ENCODE measurements around the gene SAMD8. TPM values are rescaled to one million over a fixed set of nuclear protein-coding genes. Genes with fewer than 3 reads are reported as not detected.
"Not testable (repeated sequence)": the region's sequence is repeated elsewhere in the genome, so short reads cannot be mapped to it uniquely, and the experiment has no call there.

The SAMD8 gene
- total RNA-seq, 1 experiment from 2014 or later: 32.0 TPM

GRCh38 chr10:75188522-75188921, 77.1 kb downstream of the SAMD8 start:
- H3K27me3 ChIP-seq (ENCODE audit: control insufficient read depth, insufficient read depth, low read length); H3K36me3 ChIP-seq (ENCODE audit: control insufficient read depth, insufficient read depth, low read length); DNase-seq (ENCODE audit: low read depth, low spot score); in situ Hi-C loops (cut with HindIII; ENCODE audit: low pct_unique_long_range_greater_than_20kb, low sequenced_read_pairs); BruUV-seq (replicated peaks); H3K4me1 ChIP-seq (ENCODE audit: control insufficient read depth, insufficient read depth, low read length); H3K9me3 ChIP-seq (ENCODE audit: control insufficient read depth, insufficient read depth, low read depth, low read length); H3K27ac ChIP-seq (ENCODE audit: low read length); H3K4me3 ChIP-seq (ENCODE audit: low read depth in 2 of 2, low read length in 2 of 2); POLR2A ChIA-PET; ATAC-seq: not testable (repeated sequence)
- CTCF ChIA-PET: interaction anchor here (0.8 to 1.8 kb wide), 4 partner anchors 9 to 43 kb away, joined by 3 to 11 read pairs (median 6); no protein-coding TSS in a partner anchor
- intact Hi-C loops (cut with micrococcal nuclease; ENCODE audit: unreplicated experiment): loop anchor here (2.0 kb wide), 1 partner anchor 42 kb away; no protein-coding TSS in a partner anchor

- CTCF ChIA-PET: interaction anchor here (0.5 kb wide), 1 partner anchor 10 kb away, joined by 3 read pairs; no protein-coding TSS in a partner anchor
- TF ChIP-seq SIN3A (IDR thresholded peaks at IDR 0.05; ENCODE audit: borderline replicate concordance, insufficient read depth, low read depth, low read length) (no peak), POLR2AphosphoS5 (IDR thresholded peaks at IDR 0.05; ENCODE audit: low read depth, low read length) (no peak), TCF7L2 (IDR thresholded peaks at IDR 0.05; ENCODE audit: low read depth, low read length) (no peak), REST (IDR thresholded peaks at IDR 0.05; ENCODE audit: insufficient read depth in 1 of 2, low read depth in 2 of 2, low read length in 1 of 2) (no peak)
- TF ChIP-seq, protein P1, sequence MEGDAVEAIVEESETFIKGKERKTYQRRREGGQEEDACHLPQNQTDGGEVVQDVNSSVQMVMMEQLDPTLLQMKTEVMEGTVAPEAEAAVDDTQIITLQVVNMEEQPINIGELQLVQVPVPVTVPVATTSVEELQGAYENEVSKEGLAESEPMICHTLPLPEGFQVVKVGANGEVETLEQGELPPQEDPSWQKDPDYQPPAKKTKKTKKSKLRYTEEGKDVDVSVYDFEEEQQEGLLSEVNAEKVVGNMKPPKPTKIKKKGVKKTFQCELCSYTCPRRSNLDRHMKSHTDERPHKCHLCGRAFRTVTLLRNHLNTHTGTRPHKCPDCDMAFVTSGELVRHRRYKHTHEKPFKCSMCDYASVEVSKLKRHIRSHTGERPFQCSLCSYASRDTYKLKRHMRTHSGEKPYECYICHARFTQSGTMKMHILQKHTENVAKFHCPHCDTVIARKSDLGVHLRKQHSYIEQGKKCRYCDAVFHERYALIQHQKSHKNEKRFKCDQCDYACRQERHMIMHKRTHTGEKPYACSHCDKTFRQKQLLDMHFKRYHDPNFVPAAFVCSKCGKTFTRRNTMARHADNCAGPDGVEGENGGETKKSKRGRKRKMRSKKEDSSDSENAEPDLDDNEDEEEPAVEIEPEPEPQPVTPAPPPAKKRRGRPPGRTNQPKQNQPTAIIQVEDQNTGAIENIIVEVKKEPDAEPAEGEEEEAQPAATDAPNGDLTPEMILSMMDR (IDR thresholded peaks at IDR 0.05): no peak
- Histone ChIP-seq H3K4me1 (ENCODE audit: control insufficient read depth, insufficient read depth, low read length) (peaks cover 9% of the 10 kb centered on the region), H3K36me3 (ENCODE audit: control insufficient read depth, insufficient read depth, low read length) (no peaks in the 10 kb centered on the region), H3K9me3 (ENCODE audit: control insufficient read depth, insufficient read depth, low read depth, low read length) (no peaks in the 10 kb centered on the region), H3K27me3 (ENCODE audit: control insufficient read depth, insufficient read depth, low read length) (no peaks in the 10 kb centered on the region), H3K27ac (ENCODE audit: low read length) (no peak overlapping the region), H3K4me3 (ENCODE audit: low read depth in 2 of 2, low read length in 2 of 2) (no peak overlapping the region)
- no peak for DNase-seq (ENCODE audit: low read depth, low spot score)
- in situ Hi-C loops (cut with HindIII; ENCODE audit: low pct_unique_long_range_greater_than_20kb, low sequenced_read_pairs) (no loop called here), intact Hi-C loops (cut with micrococcal nuclease; ENCODE audit: unreplicated experiment) (loop anchor here (2.0 kb wide), 1 partner anchor 41 kb away; no protein-coding TSS in a partner anchor)
- no peak for ATAC-seq
- POLR2A ChIA-PET: interaction anchor here (0.6 kb wide), 1 partner anchor 33 kb away, joined by 5 read pairs; no protein-coding TSS in a partner anchor
- BruUV-seq (replicated peaks): no TSS peak
Observed at GRCh38 chr10:75189266-75190096, 78.0 kb downstream of the SAMD8 start.

All from Panc1 (cell line).